ENCODE measurements around the gene DSE.

Gene DSE

GRCh38 chr6:116359835-116360234 lies 10.9 kb upstream of the DSE start:
- DNase-seq (ENCODE audit: low read depth in 2 of 2, low spot score in 1 of 2): no peak

- no peak for DNase-seq (ENCODE audit: low read depth in 2 of 2, low spot score in 1 of 2)
Observed at GRCh38 chr6:116362276-116362675, 8.5 kb upstream of the DSE start.

DNA sequence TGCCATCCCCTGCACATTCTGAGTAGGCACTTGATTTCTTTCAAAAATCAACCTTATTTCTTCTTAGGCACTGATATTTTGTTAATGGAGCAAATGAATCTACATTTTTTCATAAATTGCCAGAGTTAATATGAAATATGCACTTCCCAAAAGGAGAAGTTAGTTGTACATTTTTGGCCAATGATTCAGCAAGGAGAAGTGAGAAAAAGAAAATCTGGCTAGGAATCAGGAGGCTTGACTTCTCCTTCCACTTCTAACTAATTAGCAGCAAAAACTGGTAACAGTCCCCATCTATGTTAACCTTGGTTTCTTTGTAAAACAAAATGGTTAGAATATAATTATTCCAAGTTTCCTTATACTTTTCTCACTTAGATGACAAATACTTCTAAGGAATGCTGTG lies 7.0 kb upstream of the DSE start:
- no peak for DNase-seq (ENCODE audit: low read depth in 2 of 2, low spot score in 1 of 2)

GRCh38 chr6:116364321-116364720 lies 6.4 kb upstream of the DSE start:
- DNase-seq (ENCODE audit: low read depth in 2 of 2, low spot score in 1 of 2): no peak

- DNase-seq (ENCODE audit: low read depth in 2 of 2, low spot score in 1 of 2): no peak
Observed at GRCh38 chr6:116365743-116366142, 5.0 kb upstream of the DSE start.

DNA sequence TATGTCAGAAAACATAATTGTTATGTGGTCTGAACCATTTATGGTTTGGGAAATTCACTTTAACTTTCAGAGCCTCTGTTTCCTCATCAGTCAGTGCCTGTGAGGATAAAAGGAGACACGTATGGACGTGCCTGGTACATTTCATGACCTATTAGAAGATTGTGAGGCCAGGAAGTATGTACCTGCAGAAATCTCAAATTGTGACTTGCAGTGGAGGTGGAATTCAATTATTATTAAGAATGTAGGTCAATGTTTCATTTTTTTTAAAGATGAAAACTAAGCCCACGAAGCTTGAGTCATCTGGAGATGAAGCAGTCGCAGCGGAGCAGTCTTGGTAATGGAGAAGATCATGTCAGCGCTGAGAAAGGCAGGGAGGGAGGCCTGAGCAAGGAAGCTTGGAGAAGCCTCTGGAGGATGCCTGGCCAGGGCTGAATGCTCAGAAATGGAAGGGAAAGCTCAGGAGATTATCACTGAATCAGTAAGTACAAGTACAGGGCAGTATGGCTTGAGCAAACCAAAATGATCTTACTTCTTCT lies 3.9 kb upstream of the DSE start:
- no peak for DNase-seq (ENCODE audit: low read depth in 2 of 2, low spot score in 1 of 2)

DNA sequence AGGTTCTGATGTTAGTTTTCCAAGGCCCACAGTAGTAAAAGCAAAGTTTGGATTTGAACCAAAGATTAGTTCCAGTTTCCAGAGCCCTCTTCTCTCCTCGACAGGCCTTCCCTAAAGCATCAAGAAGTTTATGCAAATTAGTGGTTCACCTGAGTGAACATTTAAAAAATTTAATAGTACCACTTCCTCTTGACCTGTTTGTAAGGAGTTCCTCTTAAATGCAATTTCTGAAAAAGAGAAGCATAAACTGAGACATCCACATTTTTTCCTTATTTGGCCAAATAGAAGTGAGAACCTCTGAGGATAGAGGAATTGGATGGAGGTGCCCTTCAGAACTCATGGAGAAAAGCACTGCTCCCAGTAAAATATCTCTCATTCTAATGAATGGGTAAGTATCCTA lies 1.2 kb upstream of the DSE start:
- DNase-seq (ENCODE audit: low read depth in 2 of 2, low spot score in 1 of 2): no peak

DNA sequence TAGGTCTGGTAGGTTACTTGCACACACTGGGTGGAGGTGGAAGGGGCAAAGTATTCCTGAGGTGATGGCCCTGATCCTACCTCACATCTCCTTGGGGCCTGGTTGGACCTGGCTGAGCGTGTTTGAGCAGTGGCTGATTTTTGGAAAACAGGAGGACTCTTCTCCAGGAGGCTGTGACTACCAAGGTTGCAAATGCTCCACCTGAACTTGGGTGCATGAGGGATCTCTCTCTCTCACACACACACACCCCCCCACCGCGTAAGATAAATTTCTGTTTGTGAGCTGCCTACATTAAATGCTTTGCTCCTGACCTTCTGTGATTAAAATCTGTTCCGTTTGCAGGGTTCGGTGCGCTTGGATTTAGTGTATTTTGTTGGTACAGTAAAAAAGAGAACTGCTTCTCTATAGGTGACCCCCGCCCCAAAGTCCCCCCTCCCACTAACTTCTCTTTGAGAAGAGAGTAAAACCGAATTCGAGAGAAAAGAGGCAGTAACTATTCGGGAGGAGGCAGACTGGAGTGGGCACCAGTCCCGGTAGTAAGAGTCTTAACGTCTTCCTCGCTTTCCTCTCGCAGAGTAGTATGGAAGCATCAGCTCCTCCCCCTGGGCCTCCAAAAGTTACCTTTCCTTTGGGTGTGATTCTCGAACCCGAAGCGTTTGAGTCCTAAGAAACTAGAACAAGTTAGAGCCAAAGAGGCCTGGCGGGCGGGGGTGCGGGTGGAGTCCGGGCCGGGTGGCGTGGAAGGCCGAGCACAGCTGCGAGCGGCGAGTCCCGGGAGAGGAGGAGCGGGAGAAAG lies 585 bp upstream of the DSE start:
- no peak for DNase-seq (ENCODE audit: low read depth in 2 of 2, low spot score in 1 of 2)

DNA sequence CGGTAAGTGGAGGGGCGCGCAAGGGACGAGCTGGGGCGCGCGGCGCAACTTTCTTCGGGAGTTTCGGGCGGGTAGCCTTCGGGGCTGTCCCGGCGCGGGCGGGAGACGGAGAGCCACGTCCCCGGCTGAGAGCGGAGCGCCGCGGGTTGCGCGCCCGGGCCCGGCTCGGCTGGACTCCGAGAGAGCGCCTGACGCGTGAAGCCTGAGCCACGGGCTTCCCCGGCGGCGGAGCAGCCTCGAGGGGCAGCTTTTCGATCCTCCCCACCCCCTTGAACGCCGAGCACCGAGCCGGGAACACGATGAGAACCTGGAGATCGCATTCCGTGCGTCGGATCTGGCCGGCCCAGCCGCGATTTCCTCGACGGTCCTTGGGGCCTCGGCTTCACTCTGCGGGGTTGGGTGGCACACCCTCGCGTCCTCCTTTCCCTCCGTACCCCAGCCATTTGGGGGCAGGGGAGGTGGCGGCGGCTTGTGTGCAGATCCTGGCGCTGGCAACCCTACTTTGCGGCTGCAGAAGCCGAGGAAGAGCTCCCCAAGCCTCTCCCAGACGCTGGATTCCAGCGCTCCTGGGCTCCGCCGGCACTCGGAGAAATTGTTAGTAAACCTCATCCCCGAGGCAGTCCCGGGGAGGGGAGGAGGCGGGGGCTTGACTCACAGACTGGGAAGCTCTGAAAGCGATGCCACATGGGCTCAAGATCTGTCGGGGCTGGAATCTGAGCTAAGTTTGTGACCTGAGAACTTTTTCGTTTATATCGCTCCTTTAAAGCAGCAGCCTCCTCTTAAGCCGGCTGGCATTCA lies 572 bp downstream of the DSE start:
- no peak for DNase-seq (ENCODE audit: low read depth in 2 of 2, low spot score in 1 of 2)

- DNase-seq (ENCODE audit: low read depth in 2 of 2, low spot score in 1 of 2): no peak
Observed at GRCh38 chr6:116371918-116372209, 1.1 kb downstream of the DSE start.

DNA sequence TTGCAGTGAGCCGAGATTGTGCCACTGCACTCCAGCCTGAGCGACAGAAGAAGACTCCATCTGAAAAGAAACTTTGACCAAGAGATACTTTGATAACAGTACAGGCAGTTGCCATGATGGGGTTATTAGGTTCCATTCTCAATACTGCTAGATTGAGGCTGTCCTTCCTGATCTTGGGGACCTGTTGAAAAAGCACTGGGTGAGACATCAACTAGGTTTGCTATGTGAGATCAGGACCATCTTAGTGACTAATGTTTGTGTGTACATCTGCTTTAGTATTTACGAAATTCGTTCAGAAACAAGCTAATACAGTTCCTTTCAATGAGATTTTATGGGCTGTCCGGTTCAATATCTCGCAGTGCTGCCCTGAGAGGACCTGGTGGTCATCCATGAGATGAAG lies 2.6 kb downstream of the DSE start:
- no peak for DNase-seq (ENCODE audit: low read depth in 2 of 2, low spot score in 1 of 2)

DNA sequence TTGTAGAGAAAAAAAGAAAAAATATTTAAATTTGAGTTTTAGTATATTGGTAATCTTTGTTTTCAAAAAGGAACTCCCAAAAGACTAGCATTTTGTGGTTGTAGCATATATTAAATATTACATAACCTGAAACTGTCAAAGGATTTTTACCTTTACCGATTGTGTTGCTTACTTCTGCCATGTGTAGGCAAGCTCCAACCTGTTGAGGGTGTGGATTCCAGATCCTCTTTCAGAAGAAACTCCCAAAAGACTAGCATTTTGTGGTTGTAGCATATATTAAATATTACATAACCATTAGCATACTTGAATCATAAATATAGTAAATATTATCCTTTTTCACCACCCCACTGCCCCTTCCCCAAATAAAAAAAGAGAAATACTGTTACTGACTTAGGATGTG lies 3.2 kb downstream of the DSE start:
- DNase-seq (ENCODE audit: low read depth in 2 of 2, low spot score in 1 of 2): no peak

GRCh38 chr6:116374586-116374985 lies 3.8 kb downstream of the DSE start:
- no peak for DNase-seq (ENCODE audit: low read depth in 2 of 2, low spot score in 1 of 2)

DNA sequence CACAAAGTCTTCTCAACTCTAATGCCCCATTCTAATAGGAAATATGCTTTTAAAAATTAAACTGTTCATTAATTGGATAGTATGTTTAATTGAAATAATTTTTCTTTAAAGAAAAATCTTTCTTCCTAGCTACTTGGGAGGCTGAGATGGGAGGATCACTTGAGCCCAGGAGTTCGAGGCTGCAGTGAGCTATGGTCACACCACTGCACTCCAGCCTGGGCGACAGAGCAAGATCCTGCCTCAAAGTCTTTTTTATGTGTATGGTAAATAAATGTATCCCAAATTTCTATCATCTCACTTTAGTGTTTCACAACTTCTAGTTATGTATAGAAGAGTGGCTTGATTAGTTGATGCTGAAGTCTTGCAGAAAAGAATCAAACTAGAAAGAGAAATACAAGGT lies 4.5 kb downstream of the DSE start:
- no peak for DNase-seq (ENCODE audit: low read depth in 2 of 2, low spot score in 1 of 2)

DNA sequence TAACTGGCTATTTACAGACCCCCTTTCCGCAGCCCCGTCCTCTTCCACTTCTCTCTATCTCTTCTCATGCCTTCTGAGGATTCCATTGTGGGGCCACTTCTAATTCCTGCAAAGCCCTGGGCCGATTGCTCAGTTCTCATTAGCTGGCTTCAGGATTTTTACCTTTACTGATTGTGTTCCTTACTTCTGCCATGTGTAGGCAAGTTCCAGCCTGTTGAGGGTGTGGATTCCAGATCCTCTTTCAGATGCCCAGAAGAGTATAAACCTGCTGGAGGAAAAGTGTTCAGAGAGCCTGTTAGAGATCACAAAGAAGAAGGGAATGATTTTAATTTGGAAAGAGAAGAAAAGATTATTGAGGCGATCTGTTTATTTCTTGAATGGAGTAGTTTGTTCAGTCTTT lies 5.4 kb downstream of the DSE start:
- no peak for DNase-seq (ENCODE audit: low read depth in 2 of 2, low spot score in 1 of 2)

GRCh38 chr6:116379764-116380163 lies 9.0 kb downstream of the DSE start:
- DNase-seq (ENCODE audit: low read depth in 2 of 2, low spot score in 1 of 2): no peak

GRCh38 chr6:116380346-116380745 lies 9.6 kb downstream of the DSE start:
- no peak for DNase-seq (ENCODE audit: low read depth in 2 of 2, low spot score in 1 of 2)

DNA sequence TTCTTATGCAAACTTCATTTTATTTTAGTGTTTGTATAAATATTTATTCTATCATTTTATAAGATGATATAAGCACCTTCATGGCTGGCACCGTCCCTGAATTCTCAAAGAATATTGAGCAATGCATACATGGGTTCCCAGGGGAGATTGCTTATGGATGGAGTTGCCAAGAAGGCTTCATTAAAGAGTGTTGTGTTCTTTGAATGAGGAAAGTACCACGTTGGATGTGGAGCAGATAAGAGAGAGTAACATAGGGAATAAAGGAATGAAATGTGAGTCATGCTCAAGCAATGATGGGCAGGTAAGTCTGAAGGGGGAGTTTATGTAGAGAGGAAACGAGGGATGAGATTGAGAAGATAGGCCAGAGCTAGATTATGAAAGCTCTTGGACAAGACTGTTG lies 10.3 kb downstream of the DSE start:
- no peak for DNase-seq (ENCODE audit: low read depth in 2 of 2, low spot score in 1 of 2)

DNA sequence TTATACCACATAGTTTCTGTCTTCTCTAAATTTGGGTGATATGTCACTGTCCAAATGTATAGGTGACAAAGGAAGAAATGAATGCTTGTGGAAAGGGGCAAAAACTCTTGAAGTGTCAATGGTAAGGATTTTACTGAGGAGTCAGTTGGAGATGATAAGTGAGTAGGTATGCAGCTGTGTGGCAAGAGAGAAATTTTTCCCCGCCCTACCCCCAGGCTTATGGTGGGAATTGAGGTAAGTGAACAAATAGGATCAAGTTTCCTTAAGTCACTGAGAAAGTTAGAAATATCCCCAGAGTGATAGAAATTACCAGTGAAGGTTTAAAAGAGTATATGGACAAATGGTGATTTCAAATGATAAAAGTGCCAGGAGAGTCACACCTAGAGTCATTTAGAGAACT lies 11.8 kb downstream of the DSE start:
- DNase-seq (ENCODE audit: low read depth in 2 of 2, low spot score in 1 of 2): no peak

DNA sequence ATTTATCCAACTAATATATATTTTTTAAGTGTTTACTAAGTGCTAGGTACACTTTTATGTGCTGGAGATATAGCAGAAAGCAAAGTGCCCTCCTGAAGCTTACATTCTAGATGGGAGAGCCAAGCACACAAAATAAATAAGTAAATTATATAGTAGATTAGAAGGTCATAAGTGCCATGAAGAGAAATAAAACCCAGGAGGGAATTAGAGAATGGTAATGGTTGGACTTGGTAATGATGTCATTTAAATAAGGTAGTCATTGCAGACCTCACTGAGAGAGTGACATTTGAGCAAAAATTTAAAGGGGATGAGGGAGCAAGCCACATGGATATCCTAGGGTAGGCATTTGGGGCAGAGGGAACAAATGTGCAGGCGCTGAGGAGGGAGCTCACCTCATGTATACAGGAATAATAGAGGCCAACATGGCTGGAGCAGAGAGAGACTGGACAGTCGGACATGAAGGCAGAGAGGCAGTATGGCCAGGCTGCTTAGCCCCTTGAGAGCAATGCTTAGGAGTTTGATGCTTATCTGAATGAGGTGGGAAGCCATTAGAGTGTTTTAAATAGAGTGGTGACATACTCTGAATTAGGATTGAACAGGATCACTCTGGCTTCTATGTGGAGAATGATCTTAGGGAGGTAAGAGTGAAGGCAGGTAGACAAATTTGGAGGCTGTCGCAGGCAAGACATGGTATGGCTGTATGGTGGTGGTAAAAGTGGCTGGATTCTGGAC lies 14.1 kb downstream of the DSE start:
- DNase-seq (ENCODE audit: low read depth in 2 of 2, low spot score in 1 of 2): no peak

DNA sequence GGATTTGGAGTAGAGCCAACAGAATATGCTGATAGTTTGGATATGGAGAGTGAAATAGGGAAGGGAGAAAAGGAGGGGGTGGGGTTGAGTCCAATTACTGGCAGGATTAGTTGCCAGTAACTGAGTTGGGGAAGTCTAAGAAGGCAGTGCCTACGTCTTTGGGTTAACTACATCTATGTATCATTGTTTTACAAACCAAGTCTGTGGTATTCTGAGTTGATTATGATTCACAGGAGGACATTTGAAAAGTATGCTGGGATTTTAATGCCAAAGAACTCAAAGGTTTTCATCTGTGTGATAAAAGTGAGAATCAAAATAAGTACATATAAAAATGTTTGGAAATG lies 14.7 kb downstream of the DSE start:
- no peak for DNase-seq (ENCODE audit: low read depth in 2 of 2, low spot score in 1 of 2)

- DNase-seq (ENCODE audit: low read depth in 2 of 2, low spot score in 1 of 2): no peak
Observed at GRCh38 chr6:116385921-116386320, 15.2 kb downstream of the DSE start.

Measured in stimulated activated CD8-positive, alpha-beta memory T cell treated with anti-CD3 and anti-CD28 coated beads, Interleukin-4, amount 100 ng/mL, for 4 hours (primary cell).